K562 (cell line): ENCODE measurements around the gene YES1. TPM values are rescaled to one million over a fixed set of nuclear protein-coding genes. Genes with fewer than 3 reads are reported as not detected.

Experiments
- ATAC-seq: fragments of 200-7000 bp; cut with Tn5 transposase; 3 replicates; pipeline ENCODE4 v1.9.1; 2020; ENCODE audit warnings: moderate library complexity
- BruUV-seq: library from RNA; stranded (reverse); fragments of 400-500 nt; replicated peaks from 2 replicates; lab custom pipeline; 2021; lab: Mats Ljungman, UMichigan
- CTCF ChIA-PET: fragments of 300-600 bp; formaldehyde crosslinking; extraction: SDS; loops from one replicate; lab custom pipeline; 2021; ENCODE audit warnings: low intra/inter-chr PET ratio; lab: Yijun Ruan, JAX
- POLR2A ChIA-PET: fragments of 300-600, 350-650 bp; sonication (Branson Sonifier 250); formaldehyde crosslinking; extraction: SDS; loops from one replicate; lab custom pipeline; 2021; ENCODE audit warnings: antibody characterized with exemption, inconsistent platforms; lab: Yijun Ruan, JAX
- DNase-seq, 4 experiments: peaks; one replicate each; pipeline versions ENCODE4 v3.0.0 to v3.0.0-alpha.2; 2011 to 2018; ENCODE audit warnings: low spot score in 3 of 4, mixed read lengths in 3 of 4; ENCODE audit errors: extremely low read depth in 1 of 4
- FAIRE-seq: peaks from 2 replicates; lab custom pipeline; 2011; peaks lifted over from hg19 to GRCh38; lab: Jason Lieb, UNC
- H2AFZ ChIP-seq: 2 replicates; pipeline ENCODE4 v1.6.0; 2011; ENCODE audit warnings: low read depth, low read length, control low read depth, inconsistent platforms
- H3K27ac ChIP-seq: fragments of 200-600 bp; 3 replicates; pipeline ENCODE4 v1.8.0; 2011; ENCODE audit warnings: low read depth, mild to moderate bottlenecking, control low read depth, inconsistent platforms, low read length, moderate library complexity, mixed read lengths; ENCODE audit errors: extremely low read depth
- H3K27me3 ChIP-seq, 2 experiments: fragments of 300-600 bp in 1 of 2; 2 replicates in 1 of 2; 3 replicates in 1 of 2; pipeline versions ENCODE4 v1.6.0 to v1.8.0; 2011; ENCODE audit warnings: inconsistent platforms in 2 of 2, low read length in 2 of 2, mild to moderate bottlenecking in 1 of 2, mixed read lengths in 1 of 2, moderate library complexity in 1 of 2; ENCODE audit not compliant: control insufficient read depth in 2 of 2, insufficient read depth in 2 of 2
- H3K36me3 ChIP-seq: fragments of 300-600 bp; 3 replicates; pipeline ENCODE4 v1.8.0; 2011; ENCODE audit warnings: mild to moderate bottlenecking, low read length, inconsistent platforms; ENCODE audit not compliant: control insufficient read depth, insufficient read depth
- H3K4me1 ChIP-seq, 2 experiments: fragments of 200-600 bp in 1 of 2; replicated peaks in 1 of 2; 2 replicates in 1 of 2; 3 replicates in 1 of 2; pipeline versions ENCODE4 v1.5.1 to v1.8.0; 2011; ENCODE audit warnings: inconsistent platforms in 2 of 2, low read length in 2 of 2, mild to moderate bottlenecking in 1 of 2, mixed read lengths in 1 of 2, moderate library complexity in 1 of 2; ENCODE audit not compliant: control insufficient read depth in 2 of 2, insufficient read depth in 2 of 2
- H3K4me2 ChIP-seq: 2 replicates; pipeline ENCODE4 v1.6.1; 2011; ENCODE audit warnings: low read length, control low read depth, inconsistent platforms, mixed read lengths; ENCODE audit not compliant: insufficient read depth
- H3K4me3 ChIP-seq: fragments of 200-600 bp; sonication (generic), shearing (Covaris generic); 2 replicates; pipeline ENCODE4 v1.5.1; 2016; ENCODE audit warnings: control low read depth, inconsistent platforms
- H3K79me2 ChIP-seq: fragments of 200-600 bp; 3 replicates; pipeline ENCODE4 v1.8.0; 2011; ENCODE audit warnings: low read length, inconsistent platforms; ENCODE audit not compliant: control insufficient read depth, insufficient read depth
- H3K9ac ChIP-seq, 2 experiments: 2 replicates each; pipeline versions ENCODE4 v1.6.0 to v1.6.1; 2011; ENCODE audit warnings: low read depth in 2 of 2, low read length in 2 of 2, control low read depth in 1 of 2, inconsistent platforms in 1 of 2, mild to moderate bottlenecking in 1 of 2, mixed read lengths in 1 of 2; ENCODE audit not compliant: insufficient read depth in 1 of 2
- H3K9me1 ChIP-seq: one replicate; pipeline ENCODE4 v1.6.0; 2011; ENCODE audit warnings: inconsistent platforms, mild to moderate bottlenecking, low read length, moderate library complexity; ENCODE audit not compliant: control insufficient read depth, insufficient read depth
- H3K9me3 ChIP-seq: replicated peaks from 2 replicates; pipeline ENCODE4 v1.5.1; 2011; ENCODE audit warnings: low read depth, low read length, inconsistent platforms; ENCODE audit not compliant: control insufficient read depth, insufficient read depth
- H4K20me1 ChIP-seq: replicated peaks from 2 replicates; pipeline ENCODE4 v1.6.1; 2011; ENCODE audit warnings: low read length, inconsistent platforms, mixed read lengths; ENCODE audit not compliant: control insufficient read depth, insufficient read depth
- NR3C1 ChIP-seq: sonication (generic); formaldehyde crosslinking; IDR thresholded peaks from 2 replicates; pipeline ENCODE4 v1.8.1; 2022; ENCODE audit warnings: missing genetic modification reagents
- WGBS: fragments of 100-300 bp; shearing (Covaris generic); methylation state at CpG from one replicate; pipeline ENCODE4 v1.1.6; 2016; ENCODE audit warnings: low coverage, mixed read lengths; ENCODE audit not compliant: insufficient coverage; ENCODE audit errors: missing lambda C conversion rate; 5-methylcytosine and 5-hydroxymethylcytosine counted together
- in situ Hi-C: fragments of 300-500 bp; cut with MboI; formaldehyde crosslinking; loops from 4 replicates; pipeline ENCODE4 v1.15.0; 2018; ENCODE audit warnings: inconsistent platforms, mixed read lengths
- intact Hi-C: fragments of 100-400 bp; cut with micrococcal nuclease; formaldehyde crosslinking; loops from 2 replicates; pipeline ENCODE4 v1.14.2; 2022
- polyA plus RNA-seq, 8 experiments: library from polyadenylated mRNA; depleted of rRNA in 4 of 8; stranded (reverse) in 5 of 8; unstranded in 3 of 8; fragments of >200 nt; fragmentation: Nextera tagmentation in 2 of 8; fragmentation: Illumina TruSeq in 1 of 8; extraction: Ambion mirVana in 2 of 8; extraction: Trizol in 1 of 8; gene quantifications; 2 replicates each; pipeline versions ENCODE4 v1.2.1 to v1.2.3, GENCODE V29; 2011 to 2014; ENCODE audit warnings: inconsistent platforms in 1 of 8, missing spikeins in 1 of 8
- total RNA-seq, 7 experiments: library from RNA; depleted of rRNA in 6 of 7; stranded (reverse); fragments of >200 nt in 6 of 7; fragmentation: Illumina TruSeq in 2 of 7; extraction: Trizol in 2 of 7; gene quantifications; 2 replicates each; pipeline versions ENCODE4 v1.2.1 to v1.2.3, GENCODE V29; 2011 to 2021; ENCODE audit warnings: low replicate concordance in 1 of 7
- TF ChIP-seq, protein P1 (sequence below): fragments of 450-650 bp; IDR thresholded peaks from 2 replicates; pipeline ENCODE4 v1.6.1; 2018; ENCODE audit not compliant: partially characterized antibody

The YES1 gene
- total and polyA plus RNA-seq, 9 of the 15 experiments (the other 6 are each of a cell fraction or from before 2014, with no cell fraction given), result 37.2 to 115 (median 77.7) TPM

DNA sequence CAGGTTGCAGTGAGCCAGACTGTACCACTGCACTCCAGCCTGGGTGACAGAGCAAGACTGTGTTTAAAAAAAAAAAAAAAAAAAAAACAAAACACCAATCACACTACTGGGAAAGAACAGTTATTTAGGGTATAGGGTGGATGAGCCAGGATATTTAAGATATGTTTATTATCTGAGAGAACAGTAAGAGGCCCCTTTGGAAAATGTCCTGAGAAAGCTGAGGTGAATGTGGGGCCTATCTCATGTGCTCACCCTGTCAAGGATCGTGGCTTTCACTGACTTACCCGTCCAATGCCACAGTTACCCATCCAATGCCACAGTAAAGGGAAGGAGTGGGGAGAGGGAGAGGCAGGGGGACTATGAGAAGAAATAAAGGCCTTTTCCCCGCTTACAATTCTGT, 79.7 kb downstream of the YES1 start:
- Histone ChIP-seq H3K36me3 (peaks cover 84% of the 10 kb centered on the region), H3K9me3 (no peaks in the 10 kb centered on the region), H3K4me3 (no peak overlapping the region)
- no peak for DNase-seq
- ATAC-seq, result no peak
- CTCF ChIA-PET, result no interaction called here
- in situ Hi-C loops, result no loop called here
- no peak for TF ChIP-seq NR3C1 (CRISPR knock-in tag)
- TF ChIP-seq, protein P1, sequence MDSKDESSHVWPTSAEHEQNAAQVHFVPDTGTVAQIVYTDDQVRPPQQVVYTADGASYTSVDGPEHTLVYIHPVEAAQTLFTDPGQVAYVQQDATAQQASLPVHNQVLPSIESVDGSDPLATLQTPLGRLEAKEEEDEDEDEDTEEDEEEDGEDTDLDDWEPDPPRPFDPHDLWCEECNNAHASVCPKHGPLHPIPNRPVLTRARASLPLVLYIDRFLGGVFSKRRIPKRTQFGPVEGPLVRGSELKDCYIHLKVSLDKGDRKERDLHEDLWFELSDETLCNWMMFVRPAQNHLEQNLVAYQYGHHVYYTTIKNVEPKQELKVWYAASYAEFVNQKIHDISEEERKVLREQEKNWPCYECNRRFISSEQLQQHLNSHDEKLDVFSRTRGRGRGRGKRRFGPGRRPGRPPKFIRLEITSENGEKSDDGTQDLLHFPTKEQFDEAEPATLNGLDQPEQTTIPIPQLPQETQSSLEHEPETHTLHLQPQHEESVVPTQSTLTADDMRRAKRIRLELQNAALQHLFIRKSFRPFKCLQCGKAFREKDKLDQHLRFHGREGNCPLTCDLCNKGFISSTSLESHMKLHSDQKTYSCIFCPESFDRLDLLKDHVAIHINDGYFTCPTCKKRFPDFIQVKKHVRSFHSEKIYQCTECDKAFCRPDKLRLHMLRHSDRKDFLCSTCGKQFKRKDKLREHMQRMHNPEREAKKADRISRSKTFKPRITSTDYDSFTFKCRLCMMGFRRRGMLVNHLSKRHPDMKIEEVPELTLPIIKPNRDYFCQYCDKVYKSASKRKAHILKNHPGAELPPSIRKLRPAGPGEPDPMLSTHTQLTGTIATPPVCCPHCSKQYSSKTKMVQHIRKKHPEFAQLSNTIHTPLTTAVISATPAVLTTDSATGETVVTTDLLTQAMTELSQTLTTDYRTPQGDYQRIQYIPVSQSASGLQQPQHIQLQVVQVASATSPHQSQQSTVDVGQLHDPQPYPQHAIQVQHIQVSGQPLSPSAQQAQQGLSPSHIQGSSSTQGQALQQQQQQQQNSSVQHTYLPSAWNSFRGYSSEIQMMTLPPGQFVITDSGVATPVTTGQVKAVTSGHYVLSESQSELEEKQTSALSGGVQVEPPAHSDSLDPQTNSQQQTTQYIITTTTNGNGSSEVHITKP, result peak; percentile 49
- TF ChIP-seq, all 486 proteins: peak for 1
- BruUV-seq, result TSS peak; percentile 2
- Histone ChIP-seq H3K9ac (no peak overlapping the region), H3K27ac (no peak overlapping the region), H3K4me1 (peaks cover 3 to 7% of the 10 kb centered on the region in 2 experiments; a peak in 2 of 5 replicates), H3K9me1 (no peaks in the 10 kb centered on the region), H3K4me2 (no peak overlapping the region), H4K20me1 (0 out of 2 replicates have a peak, but pooled peaks cover 4% of the 10 kb centered on the region), H2AFZ (no peak overlapping the region), H3K79me2 (no peaks in the 10 kb centered on the region; the same call in 2 of the 3 replicates), H3K27me3 (no peaks in the 10 kb centered on the region)
- POLR2A ChIA-PET, result interaction anchor here (0.7 to 0.9 kb wide), 2 partner anchors 9 to 31 kb away, joined by 3 read pairs; no protein-coding TSS in a partner anchor
- FAIRE-seq, result no peak
- intact Hi-C loops, result no loop called here
- 79% methylated on average over 3 of the region's 3 CpGs for WGBS
